GM21619 (cell line): ENCODE data around the gene SLC25A13.

Experiments
- ATAC-seq: cut with Tn5 transposase; IDR thresholded peaks from one replicate; pipeline ENCODE4 v1.9.1; 2021; ENCODE audit not compliant: unreplicated experiment

The SLC25A13 gene

GRCh38 chr7:96244244-96244991, 77.5 kb downstream of the SLC25A13 start:
- ATAC-seq, result no peak

DNA sequence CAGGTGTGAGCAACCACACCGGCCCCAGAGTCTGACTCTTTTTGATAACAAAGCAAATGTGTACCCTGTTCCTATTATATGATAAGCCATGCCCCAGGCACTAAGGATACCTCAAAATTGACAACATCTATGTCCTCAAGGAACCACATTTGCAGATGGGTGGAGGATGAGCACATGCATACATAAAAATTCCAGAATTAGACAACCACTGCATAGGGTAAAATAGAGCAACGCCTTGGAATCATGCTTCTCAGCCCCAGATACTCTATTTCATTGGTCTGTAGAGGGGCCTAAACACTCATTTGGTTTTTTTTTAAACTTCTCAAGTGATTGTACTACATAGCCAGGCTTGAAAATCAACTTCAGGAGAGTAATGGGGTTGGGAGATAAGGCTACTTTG, 78.7 kb downstream of the SLC25A13 start:
- no peak for ATAC-seq

GRCh38 chr7:96241855-96242254, 80.0 kb downstream of the SLC25A13 start:
- no peak for ATAC-seq

DNA sequence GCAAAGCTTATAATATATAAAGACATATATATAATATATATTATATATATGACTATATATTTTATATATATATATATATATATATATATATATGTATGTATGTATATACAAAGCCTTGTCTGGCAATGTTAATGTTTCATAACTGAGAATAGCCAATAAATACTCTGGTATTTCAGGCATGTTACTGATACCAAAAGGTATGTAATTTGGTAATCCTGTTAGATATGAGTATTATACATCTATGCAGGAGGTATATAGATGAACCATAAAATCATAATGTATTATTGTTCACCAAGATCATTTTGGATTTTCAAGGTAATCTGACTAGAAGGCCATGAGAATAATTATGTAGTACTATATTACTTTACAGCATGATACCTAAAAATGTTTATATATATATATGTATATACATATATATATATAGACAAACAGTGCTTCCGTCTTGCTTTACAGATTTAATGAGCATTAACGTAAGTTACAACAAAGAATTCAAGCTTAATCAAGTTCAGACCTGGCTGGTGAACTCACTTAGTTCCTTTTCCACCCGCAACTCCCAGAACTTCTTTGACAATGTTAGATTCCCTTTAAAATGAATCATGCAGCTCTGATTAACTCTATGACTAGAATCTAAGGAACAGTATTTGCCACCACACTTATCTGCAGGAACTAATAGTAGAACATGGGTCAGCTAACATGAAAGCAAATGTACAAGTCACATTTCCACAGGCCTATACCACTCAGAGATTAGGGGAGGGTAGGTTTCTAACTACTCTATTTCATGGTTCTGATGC, 82.7 kb downstream of the SLC25A13 start:
- ATAC-seq, result no peak

DNA sequence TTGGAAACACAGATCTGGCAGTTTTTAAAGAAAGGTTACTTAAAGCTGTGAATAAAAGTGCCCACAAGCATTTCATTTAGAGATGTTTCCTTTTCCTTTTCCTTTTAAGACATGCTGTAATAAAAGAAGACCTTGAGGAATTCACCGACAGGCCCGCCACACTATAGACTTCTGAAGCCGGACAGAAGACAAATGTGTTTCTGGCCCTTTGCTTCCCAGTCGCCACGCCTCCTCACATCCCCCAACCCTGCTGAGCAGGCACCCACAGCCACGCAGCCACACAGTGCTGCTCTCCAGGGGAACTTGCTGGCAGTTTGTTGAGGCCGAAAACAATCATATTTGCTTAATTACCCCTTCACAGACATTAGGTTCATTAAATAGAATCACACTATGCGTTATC, 83.4 kb downstream of the SLC25A13 start:
- ATAC-seq, result no peak

- no peak for ATAC-seq
Measured at GRCh38 chr7:96237040-96237439, 84.9 kb downstream of the SLC25A13 start.

DNA sequence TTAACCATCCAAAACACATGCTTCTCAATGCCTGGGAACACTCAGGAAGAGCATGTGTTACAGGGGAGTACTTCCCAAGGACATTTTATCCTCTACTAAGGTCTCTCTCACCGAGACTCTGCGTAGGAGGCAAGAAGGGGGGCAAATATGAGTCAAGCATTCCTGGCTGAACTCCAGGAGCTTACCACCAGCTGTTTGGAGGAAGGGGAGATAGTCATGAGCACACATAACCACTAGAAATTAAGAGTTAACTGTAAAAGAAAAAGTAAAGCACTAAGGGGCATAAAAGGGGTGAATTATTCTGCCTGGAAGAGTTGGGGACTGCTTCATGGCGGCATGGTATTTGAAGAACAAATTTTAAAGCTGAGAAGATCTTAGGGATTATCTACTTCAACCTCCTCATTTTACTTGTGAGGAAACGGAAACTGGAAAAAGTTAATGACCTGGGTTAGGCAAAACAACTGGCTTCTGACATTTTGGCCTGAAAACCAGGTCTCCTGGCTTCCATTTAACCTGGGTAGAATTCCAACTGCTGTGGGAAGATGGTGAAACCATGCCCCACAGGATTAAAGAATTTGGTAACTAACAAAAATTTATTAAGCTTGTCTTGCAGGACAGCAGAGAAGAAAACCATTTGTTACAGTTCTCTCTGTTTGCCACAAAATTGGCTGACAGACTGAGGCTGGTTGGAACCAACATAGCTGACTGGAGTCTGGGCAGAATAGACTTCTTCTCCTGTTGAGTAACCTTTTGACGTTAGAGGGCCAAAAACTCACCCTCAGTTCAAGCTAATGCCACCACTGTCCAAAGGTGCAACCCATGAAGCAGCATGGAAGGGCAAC, 85.5 kb downstream of the SLC25A13 start:
- ATAC-seq, result no peak

GRCh38 chr7:96235281-96235680, 86.6 kb downstream of the SLC25A13 start:
- peak; percentile 56 for ATAC-seq

DNA sequence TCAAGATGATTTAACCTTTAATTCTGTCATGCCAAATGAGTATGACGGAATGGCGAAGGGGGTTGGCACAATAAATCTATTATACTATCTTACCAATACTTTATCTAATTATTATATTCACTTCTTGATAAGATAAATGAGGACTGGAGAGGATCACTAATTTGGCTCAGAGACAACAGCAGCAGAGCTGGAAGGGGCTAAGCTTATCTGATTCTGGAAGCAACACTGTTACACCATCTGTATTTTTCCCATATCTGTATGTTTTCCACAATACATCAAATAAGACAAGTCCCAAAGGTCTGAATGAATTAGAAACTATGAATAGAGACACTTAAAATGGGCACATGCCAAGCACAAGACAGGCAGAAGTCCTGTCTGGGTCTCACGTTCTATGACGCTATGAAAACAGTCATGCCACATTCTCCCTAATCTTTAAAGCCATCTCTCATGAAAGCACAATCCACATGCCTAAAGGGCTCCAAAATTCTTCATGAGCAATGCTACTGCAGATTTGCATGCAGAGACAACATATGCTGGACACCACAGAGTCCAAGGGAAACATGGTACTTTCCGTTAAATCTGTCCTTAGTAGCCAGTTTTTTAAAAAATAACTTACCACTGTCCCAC, 88.3 kb downstream of the SLC25A13 start:
- ATAC-seq, result no peak

- no peak for ATAC-seq
Measured at GRCh38 chr7:96233084-96233483, 88.8 kb downstream of the SLC25A13 start.

DNA sequence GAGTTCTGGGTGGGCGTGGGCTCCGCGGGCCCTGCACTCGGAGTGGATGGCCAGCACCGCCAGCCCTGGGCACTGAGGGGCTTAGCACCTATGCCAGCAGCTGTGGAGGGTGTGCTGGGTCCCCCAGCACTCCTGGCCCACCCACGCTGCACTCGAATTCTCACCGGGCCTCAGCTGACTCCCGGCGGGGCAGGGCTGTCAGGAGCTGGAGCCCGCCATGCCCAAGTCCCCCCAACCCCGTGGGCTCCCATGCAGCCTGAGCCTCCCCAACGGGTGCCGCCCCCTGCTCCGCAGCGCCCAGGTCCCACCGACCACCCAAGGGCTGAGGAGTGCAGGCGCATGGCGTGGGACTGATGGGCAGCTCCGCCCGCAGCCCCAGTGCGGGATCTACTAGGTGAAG, 93.1 kb downstream of the SLC25A13 start:
- ATAC-seq, result no peak

- no peak for ATAC-seq
Measured at GRCh38 chr7:96225251-96225650, 96.6 kb downstream of the SLC25A13 start.

- ATAC-seq, result no peak
Measured at GRCh38 chr7:96224685-96225084, 97.2 kb downstream of the SLC25A13 start.

DNA sequence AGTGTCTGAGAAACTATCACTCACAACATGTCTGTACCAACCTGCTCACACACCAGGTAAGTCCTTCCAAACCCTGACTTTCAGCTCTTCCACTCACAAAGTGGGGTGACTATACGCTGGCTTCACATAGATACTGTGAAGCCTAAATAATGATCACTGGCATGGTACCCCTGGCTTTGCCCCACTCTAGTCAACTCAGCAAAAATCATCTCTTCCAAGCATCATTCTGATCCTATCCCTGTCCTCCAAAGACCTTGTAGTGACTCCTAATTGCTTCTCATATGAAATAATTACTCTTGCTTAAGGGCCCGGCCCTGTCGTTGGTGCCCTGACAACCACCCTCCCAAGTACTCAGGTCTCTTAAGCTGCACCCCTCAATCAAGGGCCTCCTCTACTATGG, 97.8 kb downstream of the SLC25A13 start:
- ATAC-seq, result no peak

- ATAC-seq, result no peak
Measured at GRCh38 chr7:96221888-96222287, 100.0 kb downstream of the SLC25A13 start.

DNA sequence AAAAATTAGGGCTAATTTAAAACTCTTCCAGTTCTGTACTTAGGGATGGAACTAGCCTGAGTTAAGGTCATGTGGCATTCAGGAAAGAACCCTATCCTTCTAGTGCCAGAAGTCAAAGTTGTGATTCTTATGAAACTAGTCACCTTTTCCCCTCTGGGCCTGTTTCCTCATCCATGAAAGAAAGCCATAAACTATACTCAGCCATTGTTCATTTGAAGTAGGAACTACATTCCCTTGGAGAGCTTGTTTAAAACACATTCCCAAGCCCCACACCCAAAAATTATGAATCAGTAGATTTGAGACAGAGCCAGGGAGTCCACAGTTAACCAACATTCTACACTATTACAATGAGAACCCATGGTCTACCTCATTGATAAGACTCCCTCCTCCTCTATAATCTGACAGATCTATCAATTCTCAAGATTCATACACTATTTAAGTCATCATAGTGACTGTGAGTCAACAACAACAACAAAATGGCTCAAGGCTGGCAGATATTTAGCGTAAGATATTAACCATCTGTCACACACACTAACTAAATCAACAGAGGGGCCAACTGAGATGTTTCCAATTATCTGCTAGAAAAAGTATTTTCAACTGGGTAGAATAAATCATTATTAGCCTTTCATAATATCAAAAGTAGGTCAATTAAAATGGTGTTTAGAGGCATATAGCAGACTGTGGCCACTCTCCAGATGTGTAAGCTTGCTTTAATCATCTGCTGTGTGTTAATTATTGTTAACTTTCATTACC, 102.3 kb downstream of the SLC25A13 start:
- ATAC-seq, result no peak

- ATAC-seq, result no peak
Measured at GRCh38 chr7:96218664-96219243, 103.1 kb downstream of the SLC25A13 start.

GRCh38 chr7:96217147-96217546, 104.8 kb downstream of the SLC25A13 start:
- ATAC-seq, result no peak

- no peak for ATAC-seq
Measured at GRCh38 chr7:96216373-96216772, 105.5 kb downstream of the SLC25A13 start.

- ATAC-seq, result no peak
Measured at GRCh38 chr7:96212474-96212873, 109.4 kb downstream of the SLC25A13 start.
